IPS-20b (cell line): ENCODE data around the gene BTBD9.

Experiments used
- H3K27ac ChIP-seq: one replicate; pipeline ENCODE4 v1.5.1; 2013; ENCODE audit warnings: low read length
- H3K27me3 ChIP-seq: 2 replicates; pipeline ENCODE4 v1.6.1; 2013; ENCODE audit warnings: mild to moderate bottlenecking, low read length, inconsistent platforms; ENCODE audit not compliant: insufficient read depth
- H3K36me3 ChIP-seq: 2 replicates; pipeline ENCODE4 v1.6.1; 2013; ENCODE audit warnings: low read depth, mild to moderate bottlenecking, inconsistent platforms, low read length, moderate library complexity; ENCODE audit not compliant: insufficient read depth
- H3K4me1 ChIP-seq: 2 replicates; pipeline ENCODE4 v1.6.1; 2013; ENCODE audit warnings: mild to moderate bottlenecking, control low read depth, inconsistent platforms, low read length, moderate library complexity; ENCODE audit not compliant: insufficient read depth
- H3K4me3 ChIP-seq: 2 replicates; pipeline ENCODE4 v1.5.1; 2013; ENCODE audit warnings: mild to moderate bottlenecking, low read length, inconsistent platforms
- H3K9ac ChIP-seq: 2 replicates; pipeline ENCODE4 v1.6.1; 2013; ENCODE audit warnings: low read depth, mild to moderate bottlenecking, inconsistent platforms, low read length, moderate library complexity
- H3K9me3 ChIP-seq: 2 replicates; pipeline ENCODE4 v1.6.1; 2013; ENCODE audit warnings: mild to moderate bottlenecking, low read depth, low read length, inconsistent platforms; ENCODE audit not compliant: insufficient read depth

BTBD9 gene

GRCh38 chr6:38391206-38391605, 248.5 kb downstream of the BTBD9 start:
- Histone ChIP-seq H3K36me3 (no peaks in the 10 kb centered on the region), H3K27ac (no peak overlapping the region), H3K4me1 (peaks cover 10% of the 10 kb centered on the region; the same call in 1 of the 2 replicates), H3K4me3 (no peak overlapping the region), H3K9me3 (no peaks in the 10 kb centered on the region), H3K27me3 (no peaks in the 10 kb centered on the region), H3K9ac (no peak overlapping the region)

GRCh38 chr6:38389875-38390274, 249.9 kb downstream of the BTBD9 start:
- Histone ChIP-seq H3K4me3 (no peak overlapping the region), H3K27me3 (no peaks in the 10 kb centered on the region), H3K9me3 (no peaks in the 10 kb centered on the region), H3K9ac (no peak overlapping the region), H3K4me1 (peaks cover 10% of the 10 kb centered on the region; the same call in 1 of the 2 replicates), H3K36me3 (no peaks in the 10 kb centered on the region), H3K27ac (no peak overlapping the region)

- Histone ChIP-seq H3K9ac (no peak overlapping the region), H3K27ac (no peak overlapping the region), H3K9me3 (no peaks in the 10 kb centered on the region), H3K4me3 (no peak overlapping the region), H3K27me3 (no peaks in the 10 kb centered on the region), H3K4me1 (peaks cover 10% of the 10 kb centered on the region; the same call in 1 of the 2 replicates), H3K36me3 (no peaks in the 10 kb centered on the region)
Measured at GRCh38 chr6:38387971-38388370, 251.8 kb downstream of the BTBD9 start.

- H3K4me3 ChIP-seq, result no peak overlapping the region
- H3K9ac ChIP-seq, result no peak overlapping the region
- no peaks in the 10 kb centered on the region for H3K9me3 ChIP-seq
- H3K27ac ChIP-seq, result no peak overlapping the region
- peaks cover 9% of the 10 kb centered on the region; the same call in 1 of the 2 replicates for H3K4me1 ChIP-seq
- H3K36me3 ChIP-seq, result no peaks in the 10 kb centered on the region
- H3K27me3 ChIP-seq, result no peaks in the 10 kb centered on the region
Measured at GRCh38 chr6:38387461-38387860, 252.3 kb downstream of the BTBD9 start.

- Histone ChIP-seq H3K27ac (no peak overlapping the region), H3K36me3 (no peaks in the 10 kb centered on the region), H3K4me3 (no peak overlapping the region), H3K9me3 (no peaks in the 10 kb centered on the region), H3K27me3 (no peaks in the 10 kb centered on the region), H3K9ac (no peak overlapping the region), H3K4me1 (no peaks in the 10 kb centered on the region)
Measured at GRCh38 chr6:38378801-38379200, 260.9 kb downstream of the BTBD9 start.

GRCh38 chr6:38375937-38376336, 263.8 kb downstream of the BTBD9 start:
- Histone ChIP-seq H3K27me3 (no peaks in the 10 kb centered on the region), H3K9me3 (no peaks in the 10 kb centered on the region), H3K4me1 (0 out of 2 replicates have a peak, but pooled peaks cover 2% of the 10 kb centered on the region), H3K9ac (no peak overlapping the region), H3K36me3 (no peaks in the 10 kb centered on the region), H3K27ac (no peak overlapping the region), H3K4me3 (no peak overlapping the region)

GRCh38 chr6:38375341-38375740, 264.4 kb downstream of the BTBD9 start:
- Histone ChIP-seq H3K27ac (no peak overlapping the region), H3K9ac (no peak overlapping the region), H3K4me1 (0 out of 2 replicates have a peak, but pooled peaks cover 2% of the 10 kb centered on the region), H3K9me3 (no peaks in the 10 kb centered on the region), H3K4me3 (no peak overlapping the region), H3K36me3 (no peaks in the 10 kb centered on the region), H3K27me3 (no peaks in the 10 kb centered on the region)

- no peaks in the 10 kb centered on the region for H3K36me3 ChIP-seq
- H3K27me3 ChIP-seq, result no peaks in the 10 kb centered on the region
- no peak overlapping the region for H3K4me3 ChIP-seq
- no peak overlapping the region for H3K27ac ChIP-seq
- H3K9ac ChIP-seq, result no peak overlapping the region
- H3K4me1 ChIP-seq, result 0 out of 2 replicates have a peak, but pooled peaks cover 2% of the 10 kb centered on the region
- H3K9me3 ChIP-seq, result no peaks in the 10 kb centered on the region
Measured at GRCh38 chr6:38371881-38372280, 267.8 kb downstream of the BTBD9 start.

GRCh38 chr6:38370653-38371601, 268.8 kb downstream of the BTBD9 start:
- H3K27ac ChIP-seq, result no peak overlapping the region
- no peaks in the 10 kb centered on the region for H3K27me3 ChIP-seq
- H3K4me3 ChIP-seq, result no peak overlapping the region
- no peaks in the 10 kb centered on the region for H3K36me3 ChIP-seq
- no peak overlapping the region for H3K9ac ChIP-seq
- H3K4me1 ChIP-seq, result 0 out of 2 replicates have a peak, but pooled peaks cover 2% of the 10 kb centered on the region
- H3K9me3 ChIP-seq, result no peaks in the 10 kb centered on the region

GRCh38 chr6:38367231-38367630, 272.5 kb downstream of the BTBD9 start:
- H3K36me3 ChIP-seq, result no peaks in the 10 kb centered on the region
- H3K4me1 ChIP-seq, result no peaks in the 10 kb centered on the region
- no peak overlapping the region for H3K4me3 ChIP-seq
- no peak overlapping the region for H3K27ac ChIP-seq
- no peaks in the 10 kb centered on the region for H3K9me3 ChIP-seq
- H3K9ac ChIP-seq, result no peak overlapping the region
- H3K27me3 ChIP-seq, result no peaks in the 10 kb centered on the region

- Histone ChIP-seq H3K9ac (no peak overlapping the region), H3K36me3 (no peaks in the 10 kb centered on the region), H3K27me3 (no peaks in the 10 kb centered on the region), H3K4me3 (no peak overlapping the region), H3K9me3 (no peaks in the 10 kb centered on the region), H3K4me1 (no peaks in the 10 kb centered on the region), H3K27ac (no peak overlapping the region)
Measured at GRCh38 chr6:38366234-38366633, 273.5 kb downstream of the BTBD9 start.

GRCh38 chr6:38364775-38365174, 275.0 kb downstream of the BTBD9 start:
- H3K9me3 ChIP-seq, result no peaks in the 10 kb centered on the region
- H3K4me3 ChIP-seq, result no peak overlapping the region
- no peak overlapping the region for H3K27ac ChIP-seq
- no peaks in the 10 kb centered on the region for H3K27me3 ChIP-seq
- no peaks in the 10 kb centered on the region for H3K4me1 ChIP-seq
- H3K36me3 ChIP-seq, result no peaks in the 10 kb centered on the region
- no peak overlapping the region for H3K9ac ChIP-seq
